ENCODE data around the gene EPHB3.

DNA sequence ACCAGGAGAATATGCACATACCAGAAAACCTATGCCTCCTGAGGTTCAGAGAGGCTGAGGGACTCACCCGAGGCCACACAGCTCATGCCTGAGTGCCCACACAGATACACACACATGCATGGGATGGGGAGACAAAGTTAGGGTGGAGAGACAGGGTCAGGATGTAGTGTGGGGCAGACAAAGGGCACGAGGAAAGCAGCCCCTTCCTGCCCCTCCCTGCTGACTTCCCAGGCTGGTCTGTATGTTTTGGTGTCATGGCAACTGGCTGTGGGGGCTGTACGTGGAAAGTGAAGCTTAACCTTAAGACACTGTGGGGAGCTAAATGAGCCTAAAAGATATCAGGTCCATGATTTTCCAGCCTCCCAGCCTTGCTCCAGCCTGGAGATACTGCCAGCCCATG lies 57.8 kb downstream of the EPHB3 start:
- TF ChIP-seq, protein P1, sequence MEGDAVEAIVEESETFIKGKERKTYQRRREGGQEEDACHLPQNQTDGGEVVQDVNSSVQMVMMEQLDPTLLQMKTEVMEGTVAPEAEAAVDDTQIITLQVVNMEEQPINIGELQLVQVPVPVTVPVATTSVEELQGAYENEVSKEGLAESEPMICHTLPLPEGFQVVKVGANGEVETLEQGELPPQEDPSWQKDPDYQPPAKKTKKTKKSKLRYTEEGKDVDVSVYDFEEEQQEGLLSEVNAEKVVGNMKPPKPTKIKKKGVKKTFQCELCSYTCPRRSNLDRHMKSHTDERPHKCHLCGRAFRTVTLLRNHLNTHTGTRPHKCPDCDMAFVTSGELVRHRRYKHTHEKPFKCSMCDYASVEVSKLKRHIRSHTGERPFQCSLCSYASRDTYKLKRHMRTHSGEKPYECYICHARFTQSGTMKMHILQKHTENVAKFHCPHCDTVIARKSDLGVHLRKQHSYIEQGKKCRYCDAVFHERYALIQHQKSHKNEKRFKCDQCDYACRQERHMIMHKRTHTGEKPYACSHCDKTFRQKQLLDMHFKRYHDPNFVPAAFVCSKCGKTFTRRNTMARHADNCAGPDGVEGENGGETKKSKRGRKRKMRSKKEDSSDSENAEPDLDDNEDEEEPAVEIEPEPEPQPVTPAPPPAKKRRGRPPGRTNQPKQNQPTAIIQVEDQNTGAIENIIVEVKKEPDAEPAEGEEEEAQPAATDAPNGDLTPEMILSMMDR (IDR thresholded peaks at IDR 0.05): no peak
- no peak for TF ChIP-seq POLR2A (IDR thresholded peaks at IDR 0.05)
- no peak for TF ChIP-seq POLR2AphosphoS5 (IDR thresholded peaks at IDR 0.05)
- TF ChIP-seq EP300 (IDR thresholded peaks at IDR 0.05): no peak

All from sigmoid colon (tissue), 4 donors.